Loucy (cell line): ENCODE data around the gene PHOSPHO1.

Experiments
- EZH2phosphoT487 ChIP-seq: fragments of 200-600 bp; IDR thresholded peaks from 2 replicates; pipeline ENCODE4 v1.6.1; 2018; ENCODE audit warnings: antibody characterized with exemption, mild to moderate bottlenecking, moderate library complexity, borderline replicate concordance
- TF ChIP-seq, protein P1 (sequence below): fragments of 200-600 bp; sonication (generic); conservative IDR thresholded peaks from 2 replicates; pipeline ENCODE4 v1.5.1; 2014; ENCODE audit warnings: mild to moderate bottlenecking, antibody characterized with exemption, low read length

DNA sequence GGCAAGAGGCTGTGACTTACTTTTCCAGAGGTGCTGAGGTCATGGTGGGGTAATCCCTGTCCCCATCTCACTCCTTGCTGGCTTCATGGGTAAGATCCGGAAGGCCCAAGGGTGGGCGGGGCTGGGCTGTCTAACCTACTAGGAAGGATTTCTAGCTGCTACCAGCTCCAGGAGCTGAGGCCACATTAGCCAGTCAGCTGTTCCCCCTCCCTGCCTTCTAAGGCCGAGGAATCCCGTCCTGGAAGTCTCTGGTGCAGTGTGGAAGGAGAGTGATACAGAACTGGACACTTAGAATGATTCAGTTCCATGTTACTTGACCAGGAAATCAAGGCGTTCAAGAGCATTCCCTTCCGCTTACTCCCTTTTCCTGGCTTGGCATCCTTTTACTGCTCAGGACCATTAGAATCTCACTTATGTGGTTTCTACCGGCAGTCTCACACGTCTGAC lies 29.1 kb downstream of the PHOSPHO1 start:
- TF ChIP-seq, protein P1, sequence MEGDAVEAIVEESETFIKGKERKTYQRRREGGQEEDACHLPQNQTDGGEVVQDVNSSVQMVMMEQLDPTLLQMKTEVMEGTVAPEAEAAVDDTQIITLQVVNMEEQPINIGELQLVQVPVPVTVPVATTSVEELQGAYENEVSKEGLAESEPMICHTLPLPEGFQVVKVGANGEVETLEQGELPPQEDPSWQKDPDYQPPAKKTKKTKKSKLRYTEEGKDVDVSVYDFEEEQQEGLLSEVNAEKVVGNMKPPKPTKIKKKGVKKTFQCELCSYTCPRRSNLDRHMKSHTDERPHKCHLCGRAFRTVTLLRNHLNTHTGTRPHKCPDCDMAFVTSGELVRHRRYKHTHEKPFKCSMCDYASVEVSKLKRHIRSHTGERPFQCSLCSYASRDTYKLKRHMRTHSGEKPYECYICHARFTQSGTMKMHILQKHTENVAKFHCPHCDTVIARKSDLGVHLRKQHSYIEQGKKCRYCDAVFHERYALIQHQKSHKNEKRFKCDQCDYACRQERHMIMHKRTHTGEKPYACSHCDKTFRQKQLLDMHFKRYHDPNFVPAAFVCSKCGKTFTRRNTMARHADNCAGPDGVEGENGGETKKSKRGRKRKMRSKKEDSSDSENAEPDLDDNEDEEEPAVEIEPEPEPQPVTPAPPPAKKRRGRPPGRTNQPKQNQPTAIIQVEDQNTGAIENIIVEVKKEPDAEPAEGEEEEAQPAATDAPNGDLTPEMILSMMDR, result no peak
- TF ChIP-seq EZH2phosphoT487, result no peak
